NCI-H345 treated with DMSO at 0.1 percent for 48 hours (cell line): Measurements from ENCODE around the gene GPANK1.

ENCODE experiments used
- DNase-seq: peaks from one replicate; lab custom pipeline; 2025; ENCODE audit not compliant: unreplicated experiment; lab: John Stamatoyannopoulos, UW

Gene GPANK1

GRCh38 chr6:31691564-31692108, 26.8 kb upstream of the GPANK1 start:
- DNase-seq = no peak

GRCh38 chr6:31691078-31691463, 26.3 kb upstream of the GPANK1 start:
- no peak for DNase-seq

DNA sequence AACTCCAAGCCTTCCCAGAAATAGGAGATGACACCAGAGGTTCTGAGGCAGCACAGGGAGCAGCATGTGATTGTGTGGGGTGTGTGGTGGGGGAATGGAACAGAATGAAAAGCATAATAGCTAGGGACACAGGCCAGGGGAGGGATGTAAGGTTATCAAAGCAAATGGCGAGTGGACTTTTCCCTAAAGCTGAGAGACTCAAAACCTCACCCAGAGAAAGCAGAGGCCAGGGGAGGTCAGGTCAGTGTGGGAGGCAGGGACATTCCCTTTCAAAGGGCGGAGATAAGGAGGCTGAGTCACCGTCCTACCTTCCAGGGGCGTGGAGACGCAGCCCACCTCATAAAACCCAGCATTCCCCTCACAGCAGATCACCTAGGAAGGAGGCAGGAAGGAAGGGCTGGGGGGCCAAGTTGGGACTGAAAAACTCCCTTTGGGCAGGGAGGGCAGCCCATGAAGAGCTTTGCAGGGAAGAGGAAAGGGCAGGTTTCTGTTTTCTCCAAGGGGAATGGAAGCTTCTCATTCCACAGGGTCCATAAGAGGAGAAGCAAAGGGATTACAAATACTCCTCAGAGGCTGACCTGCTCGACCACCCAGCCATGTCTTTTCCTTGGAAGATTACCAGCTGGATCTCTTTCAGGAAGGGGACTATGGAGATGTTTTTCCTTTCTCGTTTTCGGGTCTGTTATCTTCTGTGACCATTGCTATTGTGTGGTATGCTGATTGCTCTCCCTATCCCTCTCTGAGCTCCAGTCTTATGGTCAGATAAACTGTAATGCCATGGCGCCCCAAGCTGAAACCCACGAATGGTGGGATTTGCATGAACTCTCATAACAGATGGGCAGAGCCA, 25.7 kb upstream of the GPANK1 start:
- no peak for DNase-seq

DNA sequence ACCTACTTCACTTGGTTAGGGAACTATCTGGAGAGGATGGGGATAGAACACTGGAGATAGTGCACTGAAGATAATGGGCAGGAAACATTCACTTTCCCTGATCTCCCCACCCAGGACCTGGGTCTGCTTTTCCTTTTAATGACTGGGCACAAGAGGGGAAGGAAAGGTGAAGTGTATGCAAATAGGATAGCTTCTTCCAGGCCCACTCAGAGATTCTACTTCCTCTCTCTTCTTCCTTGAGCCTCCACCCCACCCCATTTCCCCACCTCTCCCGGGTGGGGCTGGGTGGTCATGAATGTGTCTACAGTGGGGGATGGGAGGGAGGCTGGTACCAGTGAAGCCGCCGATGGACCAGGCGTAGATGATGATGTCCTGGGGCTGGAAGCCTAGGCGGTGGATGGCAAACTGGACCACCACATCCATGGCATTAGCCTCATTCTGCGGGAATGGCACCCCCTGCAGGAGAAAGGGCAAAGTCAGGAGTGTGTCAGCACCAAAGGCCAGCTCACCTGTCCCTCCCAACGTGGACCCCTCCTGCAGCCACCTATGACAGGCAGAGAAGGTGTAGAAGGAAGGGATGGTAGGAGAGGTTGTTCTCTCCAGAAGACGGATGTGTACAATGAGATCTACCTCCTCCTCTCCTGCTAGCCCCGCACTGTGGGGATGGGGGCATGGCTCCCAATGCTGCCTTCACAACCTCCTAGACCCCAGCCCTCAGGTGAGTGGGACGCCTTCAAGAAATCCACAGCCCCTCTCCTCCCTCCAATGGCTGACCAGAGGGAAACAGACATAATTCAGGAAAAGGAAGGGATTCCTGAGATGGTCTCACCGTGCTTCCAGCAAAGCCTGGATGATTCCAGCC, 24.7 kb upstream of the GPANK1 start:
- no peak for DNase-seq

GRCh38 chr6:31687860-31688693, 23.3 kb upstream of the GPANK1 start:
- no peak for DNase-seq

GRCh38 chr6:31687321-31687720, 22.5 kb upstream of the GPANK1 start:
- DNase-seq = no peak

DNA sequence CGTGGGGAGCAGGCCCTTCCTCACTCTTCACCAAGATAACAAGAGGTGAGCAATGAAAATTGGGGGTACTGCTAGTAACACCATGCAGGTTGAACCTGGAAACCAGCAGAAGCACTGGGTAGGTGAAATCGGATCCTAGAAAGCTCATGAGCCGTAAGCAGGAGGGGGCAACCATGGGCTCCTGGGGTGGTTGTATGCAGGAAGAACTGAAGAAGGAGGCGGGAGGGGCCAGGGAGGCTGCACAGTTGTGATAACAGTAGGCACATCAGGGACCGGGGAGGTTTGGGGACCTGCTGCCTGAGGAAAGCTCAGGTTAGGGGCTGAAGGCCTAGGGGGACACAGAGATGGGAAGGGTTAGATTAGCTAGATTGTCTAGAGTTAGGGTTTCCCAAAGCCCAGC, 21.7 kb upstream of the GPANK1 start:
- no peak for DNase-seq

DNA sequence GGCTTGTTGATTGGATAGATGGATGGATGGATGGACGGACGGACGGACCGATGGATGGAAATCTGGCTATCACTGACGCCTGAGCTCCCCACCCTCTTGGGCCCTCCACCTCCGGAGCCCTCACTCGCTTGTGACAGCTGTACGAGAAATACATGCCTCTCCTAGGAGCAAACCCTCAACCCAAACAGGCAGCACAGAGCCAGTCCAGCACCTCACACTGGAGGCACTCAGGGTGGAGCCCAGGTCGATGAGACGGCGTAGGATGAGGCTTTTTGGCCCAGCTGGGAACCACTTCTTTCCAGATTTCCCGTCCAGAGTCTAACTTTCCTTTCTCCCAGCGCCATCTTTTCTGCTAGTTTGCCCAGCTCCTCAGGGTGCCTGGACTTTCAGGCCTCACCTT, 18.8 kb upstream of the GPANK1 start:
- no peak for DNase-seq

DNA sequence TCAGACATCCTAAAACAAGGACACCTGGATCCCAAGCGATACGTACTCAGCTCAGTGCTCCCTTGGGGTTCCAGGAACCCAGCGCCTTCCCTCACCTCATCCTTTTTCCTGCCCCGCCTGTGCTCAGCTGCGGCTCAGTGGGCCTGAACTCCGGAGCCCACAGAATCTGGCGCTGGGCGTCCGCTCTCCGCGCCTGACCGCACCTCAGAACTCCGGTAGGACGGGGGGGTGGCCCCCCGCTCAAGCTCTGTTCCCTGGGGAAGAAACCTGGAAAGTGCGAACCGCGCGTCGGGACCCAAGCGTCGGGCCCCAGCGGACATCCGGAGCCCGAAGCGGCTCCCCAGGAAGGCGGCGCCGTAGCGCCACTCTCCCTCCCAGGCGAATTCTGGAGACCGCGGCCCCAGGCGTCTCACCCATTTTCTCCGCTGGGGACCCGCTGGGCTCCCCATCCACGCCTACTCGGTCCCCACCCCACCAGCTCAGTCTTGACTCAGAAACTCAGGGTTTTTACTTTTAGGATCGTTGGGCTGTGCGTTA, 16.4 kb upstream of the GPANK1 start:
- DNase-seq = no peak

DNA sequence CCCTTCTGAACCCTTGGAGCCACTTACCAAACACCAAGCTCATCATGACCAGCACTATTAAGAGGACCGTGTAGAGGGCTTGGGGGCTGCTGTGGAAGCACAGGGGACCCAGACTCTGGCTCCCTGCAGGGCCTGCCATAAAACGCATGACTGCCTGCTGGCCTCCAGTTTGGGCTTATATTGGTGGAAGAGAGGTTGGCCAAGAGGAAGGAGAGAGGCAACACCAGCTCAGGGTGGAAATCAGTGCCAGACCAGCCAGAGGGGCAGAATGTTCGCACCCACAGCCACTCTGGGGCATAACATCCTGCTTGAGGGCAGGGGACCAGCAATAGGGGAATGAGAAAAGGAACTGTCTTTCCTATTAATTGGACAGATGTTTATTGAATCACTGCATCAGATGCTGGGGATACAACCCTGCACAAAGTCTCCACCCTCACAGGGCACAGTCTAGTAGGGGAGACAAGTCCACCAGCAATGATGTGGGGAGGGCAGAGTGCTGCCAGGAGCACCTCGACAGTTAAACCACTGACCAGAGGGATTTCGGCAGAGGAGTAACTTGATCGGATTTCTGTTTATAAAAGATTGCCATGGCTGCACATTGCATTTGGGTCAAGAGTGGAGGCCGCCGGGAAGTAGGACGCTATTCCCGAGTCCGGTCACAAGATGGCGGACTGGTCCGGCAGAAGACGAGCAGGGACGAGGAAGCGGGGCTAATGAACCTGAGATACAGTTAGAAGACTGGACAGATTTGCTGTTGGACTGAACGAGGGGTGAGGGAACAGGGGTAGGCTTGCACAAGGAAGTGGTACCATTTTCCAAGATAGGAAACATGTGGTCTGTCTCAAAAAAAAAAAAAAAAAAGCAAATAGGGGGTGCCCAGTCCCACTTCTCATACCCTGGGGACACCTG, 15.7 kb upstream of the GPANK1 start, which contains the start of gene LY6G5C:
LY6G5C (minus strand) TSS at position 842 of the 909 bp plus-strand sequence; CDS start at position 148, 694 bp downstream.
- DNase-seq = peak; percentile 77

DNA sequence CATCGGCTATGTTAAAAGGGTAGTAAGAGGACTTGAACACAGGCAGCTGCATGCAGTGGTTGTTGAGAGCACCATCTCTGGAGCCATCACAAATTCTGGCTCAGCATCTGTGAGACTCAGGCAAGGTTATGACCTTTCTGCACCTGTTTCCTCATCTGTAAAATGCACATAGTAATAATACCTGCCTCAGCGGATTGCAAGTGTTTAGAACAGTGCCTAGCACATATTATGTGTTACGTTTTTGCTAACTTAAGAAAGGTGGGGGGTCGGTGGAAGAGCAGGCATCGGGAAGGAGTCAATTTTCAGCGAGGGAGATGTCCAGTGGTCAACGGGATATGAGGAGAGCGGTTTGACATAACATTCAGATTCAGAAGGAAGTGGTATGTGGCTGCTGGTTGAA, 13.2 kb upstream of the GPANK1 start:
- DNase-seq = no peak

DNA sequence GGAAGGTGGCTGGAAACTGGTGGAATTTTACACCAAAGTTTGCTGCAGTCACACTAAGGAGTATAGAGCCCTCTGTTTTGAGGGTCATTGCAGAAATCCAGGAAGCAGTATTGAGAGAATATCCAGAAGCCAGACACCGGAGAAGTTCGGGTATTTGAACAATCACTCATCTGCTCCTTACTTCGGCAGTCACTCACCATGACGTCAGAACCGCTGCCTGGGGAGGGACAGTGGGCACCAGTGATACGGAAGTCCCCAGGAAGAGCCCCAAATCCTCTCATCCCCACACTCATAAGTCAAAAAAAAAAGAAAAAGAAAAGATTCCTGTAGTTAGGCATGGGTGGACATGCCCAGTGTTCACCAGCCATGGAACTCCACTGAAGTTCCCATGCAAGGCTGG, 12.1 kb upstream of the GPANK1 start:
- no peak for DNase-seq

GRCh38 chr6:31676322-31676903, 11.6 kb upstream of the GPANK1 start:
- DNase-seq = no peak

GRCh38 chr6:31669676-31670075, 4.9 kb upstream of the GPANK1 start, which contains the start of gene LY6G5B:
Gene LY6G5B, plus strand, starts transcription at chr6:31669976. Its CDS starts 975 bp downstream, at chr6:31670951.
- no peak for DNase-seq

DNA sequence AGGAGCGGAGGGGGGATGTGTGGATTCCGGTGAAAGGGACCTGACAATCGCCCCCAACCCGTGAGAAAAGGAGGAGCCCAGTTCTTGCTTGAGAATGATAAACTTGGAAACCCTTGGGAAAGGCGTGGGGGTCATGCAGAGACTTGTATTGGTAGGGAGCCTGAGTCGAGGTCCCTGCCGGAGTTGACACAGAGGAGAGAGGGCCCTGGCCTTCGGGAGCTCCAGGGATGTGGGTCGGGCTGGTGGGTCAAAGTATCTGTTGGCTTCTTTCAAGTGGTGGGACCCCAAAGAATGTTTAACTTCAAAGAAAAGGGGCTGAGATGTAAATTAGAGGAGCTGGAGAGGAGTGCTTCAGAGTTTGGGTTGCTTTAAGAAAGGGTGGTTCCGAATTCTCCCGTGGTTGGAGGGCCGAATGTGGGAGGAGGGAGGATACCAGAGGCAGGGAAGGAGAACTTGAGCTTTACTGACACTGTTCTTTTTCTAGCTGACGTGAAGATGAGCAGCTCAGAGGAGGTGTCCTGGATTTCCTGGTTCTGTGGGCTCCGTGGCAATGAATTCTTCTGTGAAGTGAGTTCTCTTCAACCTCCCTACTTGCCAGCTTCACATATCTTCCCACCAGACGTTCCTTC, 1.7 kb upstream of the GPANK1 start:
- DNase-seq = no peak

DNA sequence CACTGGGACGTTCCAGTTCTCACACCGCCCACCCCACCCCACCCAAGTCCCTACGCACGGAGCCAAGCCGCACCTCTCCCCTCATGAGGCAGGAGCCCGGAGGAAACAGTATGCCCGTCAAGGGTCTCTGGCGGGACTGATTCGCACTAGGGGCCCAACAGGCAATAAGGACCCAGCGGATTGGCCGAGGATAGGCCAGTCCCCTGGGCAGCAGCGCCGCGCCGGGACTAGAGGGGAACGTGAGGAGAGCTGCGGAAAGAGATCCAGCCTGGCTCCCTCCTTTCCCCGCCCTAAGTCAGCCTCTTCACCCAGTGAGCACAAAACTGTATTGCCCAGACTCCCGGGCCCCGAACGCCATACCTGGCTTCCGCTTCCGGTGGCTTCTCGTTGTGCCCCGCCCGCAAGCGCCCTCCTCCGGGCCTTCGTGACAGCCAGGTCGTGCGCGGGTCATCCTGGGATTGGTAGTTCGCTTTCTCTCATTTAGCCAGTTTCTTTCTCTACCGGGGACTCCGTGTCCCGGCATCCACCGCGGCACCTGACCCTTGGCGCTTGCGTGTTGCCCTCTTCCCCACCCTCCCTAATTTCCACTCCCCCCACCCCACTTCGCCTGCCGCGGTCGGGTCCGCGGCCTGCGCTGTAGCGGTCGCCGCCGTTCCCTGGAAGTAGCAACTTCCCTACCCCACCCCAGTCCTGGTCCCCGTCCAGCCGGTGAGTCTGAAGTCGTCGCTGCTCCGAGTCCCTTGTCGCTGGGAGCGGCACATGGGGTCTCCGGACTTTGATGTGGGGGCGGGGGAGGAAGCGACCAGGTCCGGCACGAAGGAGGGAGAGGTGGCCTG, 922 bp upstream of the GPANK1 start, which contains the start of gene CSNK2B:
CSNK2B (plus strand) TSS at position 580 of the 836 bp plus-strand sequence. CDS start 752 bp downstream, outside the sequence.
- peak; percentile 96 for DNase-seq

- DNase-seq = no peak
These were observed 622 bp downstream of the GPANK1 start for GRCh38 chr6:31663961-31664789.
